PFSK-1 (cell line): Measurements from ENCODE around the gene CDIPT.

Experiments
- POLR2AphosphoS5 ChIP-seq: IDR thresholded peaks from 2 replicates; pipeline ENCODE4 v1.6.1; 2012; ENCODE audit warnings: low read depth, mild to moderate bottlenecking, control low read depth, low read length, moderate library complexity
- REST ChIP-seq, 2 experiments: IDR thresholded peaks; 2 replicates each; pipeline versions ENCODE4 v1.6.1 to v1.8.0; 2011 to 2012; ENCODE audit warnings: low read depth in 2 of 2, low read length in 2 of 2, control low read depth in 1 of 2, inconsistent platforms in 1 of 2, mild to moderate bottlenecking in 1 of 2, moderate library complexity in 1 of 2; ENCODE audit not compliant: insufficient read depth in 1 of 2
- SIN3A ChIP-seq: IDR thresholded peaks from 2 replicates; pipeline ENCODE4 v1.6.1; 2012; ENCODE audit warnings: mild to moderate bottlenecking, low read length, moderate library complexity, borderline replicate concordance; ENCODE audit not compliant: insufficient read depth
- TAF1 ChIP-seq: IDR thresholded peaks from 2 replicates; pipeline ENCODE4 v1.6.1; 2012; ENCODE audit warnings: low read length, control low read depth, borderline replicate concordance; ENCODE audit not compliant: insufficient read depth

GRCh38 chr16:29907973-29908372 lies 44.9 kb upstream of the CDIPT start:
- TF ChIP-seq SIN3A = no peak
- TF ChIP-seq POLR2AphosphoS5 = no peak
- TF ChIP-seq REST (IDR thresholded peaks at IDR 0.05; ENCODE audit: insufficient read depth in 1 of 2, low read depth in 2 of 2, low read length in 2 of 2) = no peak
- TF ChIP-seq TAF1 = no peak
